Ascending aorta (tissue), 2 donors: ENCODE results near the gene PLCB2. TPM values are rescaled to one million over a fixed set of nuclear protein-coding genes. Genes with fewer than 3 reads are reported as not detected.
A peak's percentile ranks its signal among the peaks of the same experiment; 100 is the strongest.

Experiments used
- DNase-seq, 2 donors: peaks; one replicate each; pipeline ENCODE4 v3.0.0-alpha.2; 2019; ENCODE audit warnings: low spot score in 2 of 2
- H3K27ac ChIP-seq, 2 donors: fragments of 200-600 bp; sonication (generic); one replicate each; pipeline ENCODE4 v1.5.1; 2016 to 2017; ENCODE audit warnings: mild to moderate bottlenecking in 1 of 2
- H3K27me3 ChIP-seq: fragments of 200-600 bp; sonication (generic); one replicate; pipeline ENCODE4 v1.5.1; 2017
- H3K36me3 ChIP-seq, 2 donors: fragments of 200-600 bp; sonication (generic); one replicate each; pipeline ENCODE4 v1.5.1; 2016
- H3K4me1 ChIP-seq, 2 donors: fragments of 200-600 bp; sonication (generic); one replicate each; pipeline ENCODE4 v1.5.1; 2016 to 2017; ENCODE audit warnings: mild to moderate bottlenecking in 1 of 2
- H3K4me3 ChIP-seq, 2 donors: fragments of 200-600 bp; sonication (generic); one replicate each; pipeline ENCODE4 v1.5.1; 2016 to 2017; ENCODE audit warnings: mild to moderate bottlenecking in 1 of 2
- H3K9me3 ChIP-seq, 2 donors: fragments of 200-600 bp; sonication (generic); one replicate each; pipeline ENCODE4 v1.5.1; 2016
- CTCF ChIP-seq, 3 experiments: fragments of 200-600 bp in 2 of 3; fragments of 450-650 bp in 1 of 3; sonication (generic) in 2 of 3; IDR thresholded peaks; one replicate each; pipeline ENCODE4 v1.5.1; 2016 to 2019; ENCODE audit warnings: antibody characterized with exemption in 3 of 3, mild to moderate bottlenecking in 1 of 3, moderate library complexity in 1 of 3
- intact Hi-C: fragments of 100-400 bp; cut with DNase I; formaldehyde crosslinking; loops from one replicate; pipeline ENCODE4 v1.15.1; 2023
- total RNA-seq: library from RNA; depleted of rRNA; stranded (reverse); fragments of >200 nt; gene quantifications from one replicate; pipeline ENCODE4 v1.1.0, GENCODE V29; 2016

Gene PLCB2
- total RNA-seq, 1 donor from 2014 or later: 6.9 TPM

GRCh38 chr15:40239693-40240618 lies 67.8 kb downstream of the PLCB2 start:
- H3K4me3 ChIP-seq: peak overlapping the region in 1 of 2 donors; percentile 60
- intact Hi-C loops: no loop called here
- no peaks in the 10 kb centered on the region for H3K36me3 ChIP-seq
- H3K9me3 ChIP-seq: no peaks in the 10 kb centered on the region
- H3K27me3 ChIP-seq: no peaks in the 10 kb centered on the region
- no peak for DNase-seq
- H3K27ac ChIP-seq: no peak overlapping the region
- H3K4me1 ChIP-seq: peaks cover 0 to 2% of the 10 kb centered on the region in 2 donors
- TF ChIP-seq CTCF (IDR thresholded peaks at IDR 0.05): no peak

- Histone ChIP-seq H3K27me3 (no peaks in the 10 kb centered on the region), H3K4me3 (peak overlapping the region; percentile 60 to 61), H3K36me3 (no peaks in the 10 kb centered on the region), H3K27ac (no peak overlapping the region), H3K4me1 (peaks cover 0 to 2% of the 10 kb centered on the region in 2 donors), H3K9me3 (no peaks in the 10 kb centered on the region)
- no peak for DNase-seq
- intact Hi-C loops: no loop called here
- no peak for TF ChIP-seq CTCF (IDR thresholded peaks at IDR 0.05)
These were observed 68.4 kb downstream of the PLCB2 start for GRCh38 chr15:40239404-40239692.

GRCh38 chr15:40238532-40239403 lies 69.0 kb downstream of the PLCB2 start, which contains the start of gene PAK6:
Gene PAK6 (plus strand): TSS chr15:40239063. CDS start chr15:40264786, 25,723 bp downstream.
- Histone ChIP-seq H3K36me3 (no peaks in the 10 kb centered on the region), H3K27ac (no peak within 1 kb of the TSS), H3K9me3 (no peaks in the 10 kb centered on the region), H3K4me3 (peak within 1 kb of the TSS; percentile 60 to 61), H3K4me1 (peaks cover 0 to 2% of the 10 kb centered on the region in 2 donors), H3K27me3 (no peaks in the 10 kb centered on the region)
- intact Hi-C loops: no loop called here
- peak in 1 of 2 donors; percentile 57 for DNase-seq
- no peak for TF ChIP-seq CTCF (IDR thresholded peaks at IDR 0.05)

Other genes starting within 250 kb of the PLCB2 start
- gene BMF, start 199.1 kb downstream of the PLCB2 start, total RNA-seq: 2.2 TPM
- not detected for gene BUB1B, start 146.9 kb downstream of the PLCB2 start, total RNA-seq
- gene PAK6, start 68.9 kb downstream of the PLCB2 start, total RNA-seq: not detected
- not detected for gene ANKRD63, start 24.9 kb downstream of the PLCB2 start, total RNA-seq
- 69.8 TPM for gene INAFM2, start 15.8 kb upstream of the PLCB2 start, total RNA-seq
- 55.8 TPM for gene CCDC9B, start 33.0 kb upstream of the PLCB2 start, total RNA-seq
- not detected for gene PHGR1, start 43.1 kb upstream of the PLCB2 start, total RNA-seq
- gene DISP2, start 50.3 kb upstream of the PLCB2 start, total RNA-seq: 0.32 TPM
- 5.1 TPM for gene KNSTRN, start 74.8 kb upstream of the PLCB2 start, total RNA-seq
- gene IVD, start 97.9 kb upstream of the PLCB2 start, total RNA-seq: 39.5 TPM
- gene BAHD1, start 133.0 kb upstream of the PLCB2 start, total RNA-seq: 10.6 TPM
- gene CHST14, start 163.0 kb upstream of the PLCB2 start, total RNA-seq: 22.0 TPM